HG02885 (cell line): ENCODE data around the gene ST7.

Source experiments
- ATAC-seq: cut with Tn5 transposase; IDR thresholded peaks from one replicate; pipeline ENCODE4 v1.9.1; 2021; ENCODE audit warnings: mild to moderate bottlenecking; ENCODE audit not compliant: unreplicated experiment, poor library complexity

Gene ST7

GRCh38 chr7:117202511-117202910 lies 249.2 kb downstream of the ST7 start:
- ATAC-seq, result no peak

GRCh38 chr7:117203205-117203604 lies 249.9 kb downstream of the ST7 start:
- no peak for ATAC-seq

- ATAC-seq, result no peak
These were observed 252.6 kb downstream of the ST7 start for GRCh38 chr7:117205873-117206272.

GRCh38 chr7:117208257-117208656 lies 255.0 kb downstream of the ST7 start:
- no peak for ATAC-seq

- no peak for ATAC-seq
These were observed 257.1 kb downstream of the ST7 start for GRCh38 chr7:117210397-117210796.

- ATAC-seq, result no peak
These were observed 257.6 kb downstream of the ST7 start for GRCh38 chr7:117210908-117211307.

GRCh38 chr7:117211614-117212013 lies 258.3 kb downstream of the ST7 start:
- ATAC-seq, result no peak

GRCh38 chr7:117212969-117213877 lies 259.9 kb downstream of the ST7 start:
- peak; percentile 84 for ATAC-seq

- ATAC-seq, result no peak
These were observed 262.7 kb downstream of the ST7 start for GRCh38 chr7:117216010-117216409.

- no peak for ATAC-seq
These were observed 263.3 kb downstream of the ST7 start for GRCh38 chr7:117216436-117217069.

GRCh38 chr7:117217106-117218035 lies 264.1 kb downstream of the ST7 start:
- ATAC-seq, result no peak

- no peak for ATAC-seq
These were observed 265.4 kb downstream of the ST7 start for GRCh38 chr7:117218700-117219099.

- ATAC-seq, result no peak
These were observed 266.2 kb downstream of the ST7 start for GRCh38 chr7:117219485-117219884.

GRCh38 chr7:117220836-117221235 lies 267.5 kb downstream of the ST7 start:
- no peak for ATAC-seq

GRCh38 chr7:117225536-117225935 lies 272.2 kb downstream of the ST7 start:
- no peak for ATAC-seq

- no peak for ATAC-seq
These were observed 273.8 kb downstream of the ST7 start for GRCh38 chr7:117227091-117227490.

GRCh38 chr7:117229350-117229749 lies 276.0 kb downstream of the ST7 start:
- ATAC-seq, result no peak

- ATAC-seq, result peak; percentile 74
These were observed 277.2 kb downstream of the ST7 start for GRCh38 chr7:117230276-117231046.

GRCh38 chr7:117231047-117231359 lies 277.7 kb downstream of the ST7 start:
- no peak for ATAC-seq

GRCh38 chr7:117237646-117238045 lies 284.3 kb downstream of the ST7 start:
- peak; percentile 61 for ATAC-seq
